IPS-15b (cell line): Measurements from ENCODE around the gene DTNB.
"Not testable (repeated sequence)": the region's sequence is repeated elsewhere in the genome, so short reads cannot be mapped to it uniquely, and the experiment has no call there.

Experiments used
- H3K27me3 ChIP-seq: one replicate; pipeline ENCODE4 v1.6.1; 2013; ENCODE audit warnings: low read length; ENCODE audit not compliant: control insufficient read depth, insufficient read depth
- H3K36me3 ChIP-seq: one replicate; pipeline ENCODE4 v1.6.1; 2013; ENCODE audit warnings: low read length; ENCODE audit not compliant: control insufficient read depth, insufficient read depth
- H3K4me1 ChIP-seq: one replicate; pipeline ENCODE4 v1.6.1; 2013; ENCODE audit warnings: mild to moderate bottlenecking, low read length; ENCODE audit not compliant: control insufficient read depth, insufficient read depth
- H3K4me3 ChIP-seq: one replicate; pipeline ENCODE4 v1.5.1; 2013; ENCODE audit warnings: low read depth, low read length
- H3K9ac ChIP-seq: one replicate; pipeline ENCODE4 v1.6.1; 2013; ENCODE audit warnings: low read depth, mild to moderate bottlenecking, low read length
- H3K9me3 ChIP-seq: one replicate; pipeline ENCODE4 v1.6.1; 2013; ENCODE audit warnings: mild to moderate bottlenecking, low read length; ENCODE audit not compliant: control insufficient read depth, insufficient read depth

The DTNB gene

GRCh38 chr2:25405611-25406295, 267.6 kb downstream of the DTNB start:
- no peak overlapping the region for H3K4me3 ChIP-seq
- H3K4me1 ChIP-seq = no peaks in the 10 kb centered on the region
- H3K27me3 ChIP-seq = no peaks in the 10 kb centered on the region
- no peaks in the 10 kb centered on the region for H3K36me3 ChIP-seq
- no peak overlapping the region for H3K9ac ChIP-seq
- H3K9me3 ChIP-seq = no peaks in the 10 kb centered on the region

DNA sequence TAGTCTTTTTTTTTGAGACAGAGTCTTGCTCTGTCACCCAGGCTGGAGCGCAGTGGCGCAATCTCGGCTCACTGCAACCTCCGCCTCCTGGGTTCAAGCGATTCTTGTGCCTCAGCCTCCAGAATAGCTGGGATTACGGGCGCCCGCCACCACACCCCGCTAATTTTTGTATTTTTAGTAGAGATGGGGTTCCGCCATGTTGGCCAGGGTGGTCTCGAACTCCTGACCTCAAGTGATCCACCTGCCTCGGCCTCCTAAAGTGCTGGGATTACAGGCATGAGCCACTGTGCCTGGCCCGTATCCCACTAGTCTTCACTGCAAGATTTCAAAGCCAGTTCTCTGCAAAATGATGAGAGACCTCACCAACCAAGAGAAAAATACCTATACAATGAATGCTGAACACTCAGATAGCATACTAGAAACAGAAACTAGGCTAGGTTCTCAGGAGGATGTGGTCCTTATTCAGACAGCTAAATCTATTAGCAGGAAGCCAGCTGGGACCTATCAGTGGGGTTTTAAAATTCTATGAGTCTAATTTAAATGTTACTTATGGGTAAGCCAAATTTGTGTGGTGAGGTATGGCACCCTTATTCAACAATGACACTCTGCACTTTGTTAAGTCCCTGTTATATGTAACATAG, 270.1 kb downstream of the DTNB start:
- H3K9me3 ChIP-seq, H3K4me1 ChIP-seq, H3K27me3 ChIP-seq, H3K9ac ChIP-seq, H3K36me3 ChIP-seq, H3K4me3 ChIP-seq: not testable (repeated sequence)

DNA sequence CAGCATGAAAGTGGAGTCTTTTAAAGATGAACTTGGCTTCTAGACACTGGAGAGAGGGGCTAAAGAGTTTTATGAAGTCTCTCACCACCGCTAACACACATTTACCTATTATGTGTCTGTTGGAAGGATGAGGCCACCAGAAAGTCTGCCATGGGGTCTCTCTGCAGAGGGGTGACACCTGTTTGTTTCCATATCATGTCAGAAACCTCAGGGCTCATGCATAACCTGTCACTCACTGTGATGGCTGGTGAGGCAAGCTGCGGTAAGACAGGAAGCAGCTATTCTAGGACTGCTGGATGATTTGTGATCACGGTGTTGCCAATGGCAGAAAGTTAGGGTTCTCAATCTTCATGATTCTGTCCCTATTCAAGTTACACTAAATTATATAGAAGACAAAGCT, 270.9 kb downstream of the DTNB start:
- no peaks in the 10 kb centered on the region for H3K9me3 ChIP-seq
- H3K27me3 ChIP-seq = no peaks in the 10 kb centered on the region
- H3K4me1 ChIP-seq = no peaks in the 10 kb centered on the region
- H3K4me3 ChIP-seq = no peak overlapping the region
- H3K36me3 ChIP-seq = no peaks in the 10 kb centered on the region
- H3K9ac ChIP-seq = no peak overlapping the region

DNA sequence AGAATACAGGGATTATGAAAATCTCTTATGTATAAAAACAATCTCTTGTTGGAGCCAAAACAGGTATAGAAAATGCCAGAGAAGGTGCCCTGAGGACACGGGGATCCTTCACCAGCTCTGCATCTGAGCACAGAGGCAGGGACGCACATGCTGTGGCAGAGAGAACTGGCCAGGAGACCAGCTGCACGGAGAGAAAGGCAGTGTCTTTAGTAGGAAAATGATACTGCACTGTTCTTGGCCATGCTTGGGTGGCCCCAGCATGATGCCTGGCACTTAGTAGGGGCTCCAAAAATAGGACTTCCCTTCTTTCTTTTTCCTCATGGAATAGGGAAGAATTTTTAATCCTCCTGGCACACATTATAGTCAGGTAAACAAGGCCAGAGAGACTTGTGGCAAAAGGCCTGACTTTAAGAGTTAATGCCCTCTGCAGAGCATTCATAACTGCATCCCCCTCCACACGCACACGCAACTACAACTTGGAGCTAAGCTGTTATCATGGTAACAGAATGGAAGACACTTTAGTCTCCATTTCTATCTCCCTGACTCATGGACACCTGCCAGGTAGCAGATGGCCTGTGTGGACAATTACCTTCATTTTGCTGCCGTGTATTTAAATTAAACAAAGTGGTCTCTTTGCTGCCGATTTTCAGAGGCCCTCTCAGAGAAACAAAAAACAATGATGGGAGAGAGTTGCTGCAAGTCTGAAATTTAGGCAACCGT, 271.9 kb downstream of the DTNB start:
- Histone ChIP-seq H3K36me3 (no peaks in the 10 kb centered on the region), H3K9me3 (no peaks in the 10 kb centered on the region), H3K9ac (no peak overlapping the region), H3K4me1 (no peaks in the 10 kb centered on the region), H3K4me3 (no peak overlapping the region), H3K27me3 (no peaks in the 10 kb centered on the region)

- Histone ChIP-seq H3K9ac (no peak overlapping the region), H3K4me3 (no peak overlapping the region), H3K4me1 (no peaks in the 10 kb centered on the region), H3K27me3 (no peaks in the 10 kb centered on the region), H3K9me3 (no peaks in the 10 kb centered on the region), H3K36me3 (no peaks in the 10 kb centered on the region)
Measured at GRCh38 chr2:25400576-25401216, 272.7 kb downstream of the DTNB start.

DNA sequence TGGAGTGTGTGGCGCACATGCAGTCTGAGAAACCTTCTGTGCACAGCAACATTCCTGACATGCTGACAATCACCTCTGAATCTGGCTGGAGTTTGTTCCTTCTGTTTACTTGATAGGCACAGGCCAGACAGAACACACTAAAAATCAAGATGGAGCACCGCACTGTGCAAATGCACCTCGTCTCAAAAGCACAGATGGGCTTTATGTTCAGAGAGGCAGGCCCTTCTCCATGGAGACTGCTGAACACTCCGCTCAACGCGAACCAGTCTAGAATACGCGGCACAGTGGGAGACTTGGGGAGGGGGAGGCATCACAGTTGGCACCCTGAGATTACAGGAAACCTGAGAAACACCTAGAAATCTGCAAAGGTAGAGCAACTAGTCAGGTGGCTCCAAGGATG, 273.2 kb downstream of the DTNB start:
- H3K4me3 ChIP-seq = no peak overlapping the region
- no peaks in the 10 kb centered on the region for H3K27me3 ChIP-seq
- no peaks in the 10 kb centered on the region for H3K9me3 ChIP-seq
- no peaks in the 10 kb centered on the region for H3K4me1 ChIP-seq
- no peak overlapping the region for H3K9ac ChIP-seq
- H3K36me3 ChIP-seq = no peaks in the 10 kb centered on the region

- no peaks in the 10 kb centered on the region for H3K9me3 ChIP-seq
- H3K27me3 ChIP-seq = no peaks in the 10 kb centered on the region
- no peak overlapping the region for H3K4me3 ChIP-seq
- H3K36me3 ChIP-seq = no peaks in the 10 kb centered on the region
- H3K9ac ChIP-seq = no peak overlapping the region
- no peaks in the 10 kb centered on the region for H3K4me1 ChIP-seq
Measured at GRCh38 chr2:25398534-25398933, 274.8 kb downstream of the DTNB start.

- H3K36me3 ChIP-seq = no peaks in the 10 kb centered on the region
- no peaks in the 10 kb centered on the region for H3K4me1 ChIP-seq
- no peak overlapping the region for H3K4me3 ChIP-seq
- no peaks in the 10 kb centered on the region for H3K9me3 ChIP-seq
- H3K27me3 ChIP-seq = no peaks in the 10 kb centered on the region
- no peak overlapping the region for H3K9ac ChIP-seq
Measured at GRCh38 chr2:25397777-25398176, 275.6 kb downstream of the DTNB start.

GRCh38 chr2:25389161-25389560, 284.2 kb downstream of the DTNB start:
- Histone ChIP-seq H3K27me3 (no peaks in the 10 kb centered on the region), H3K9me3 (no peaks in the 10 kb centered on the region), H3K4me3 (no peak overlapping the region)

GRCh38 chr2:25388491-25388890, 284.9 kb downstream of the DTNB start:
- H3K27me3 ChIP-seq = no peaks in the 10 kb centered on the region
- H3K4me1 ChIP-seq = no peaks in the 10 kb centered on the region
- peaks cover 5% of the 10 kb centered on the region for H3K36me3 ChIP-seq
- H3K9me3 ChIP-seq = no peaks in the 10 kb centered on the region
- H3K9ac ChIP-seq = no peak overlapping the region
- no peak overlapping the region for H3K4me3 ChIP-seq

More at GRCh38 chr2:25389161-25389560, 284.2 kb downstream of the DTNB start:
- peaks cover 5% of the 10 kb centered on the region for H3K36me3 ChIP-seq
- no peak overlapping the region for H3K9ac ChIP-seq
- no peaks in the 10 kb centered on the region for H3K4me1 ChIP-seq

GRCh38 chr2:25387876-25388449, 285.4 kb downstream of the DTNB start:
- Histone ChIP-seq H3K4me3 (no peak overlapping the region), H3K36me3 (peaks cover 5% of the 10 kb centered on the region), H3K27me3 (no peaks in the 10 kb centered on the region), H3K4me1 (no peaks in the 10 kb centered on the region), H3K9me3 (no peaks in the 10 kb centered on the region), H3K9ac (no peak overlapping the region)
